Muscle of back (tissue), 11 donors: ENCODE data around the gene TJP1. TPM values are rescaled to one million over a fixed set of nuclear protein-coding genes. Genes with fewer than 3 reads are reported as not detected.
A peak's percentile ranks its signal among the peaks of the same experiment; 100 is the strongest.
"Not testable (repeated sequence)": the region's sequence is repeated elsewhere in the genome, so short reads cannot be mapped to it uniquely, and the experiment has no call there.

Source experiments
- DNase-seq, 3 donors: peaks; one replicate each; pipeline versions ENCODE4 v3.0.0 to v3.0.0-alpha.2; 2013
- polyA plus RNA-seq, 10 donors: library from polyadenylated mRNA; unstranded; fragments of 120-200 nt; gene quantifications; one replicate each; pipeline ENCODE4 v1.2.1, GENCODE V29; 2013; ENCODE audit not compliant: insufficient read length in 10 of 10

Gene TJP1
- polyA plus RNA-seq, 10 donors = 40.2 to 58.3 (median 48.4) TPM

DNA sequence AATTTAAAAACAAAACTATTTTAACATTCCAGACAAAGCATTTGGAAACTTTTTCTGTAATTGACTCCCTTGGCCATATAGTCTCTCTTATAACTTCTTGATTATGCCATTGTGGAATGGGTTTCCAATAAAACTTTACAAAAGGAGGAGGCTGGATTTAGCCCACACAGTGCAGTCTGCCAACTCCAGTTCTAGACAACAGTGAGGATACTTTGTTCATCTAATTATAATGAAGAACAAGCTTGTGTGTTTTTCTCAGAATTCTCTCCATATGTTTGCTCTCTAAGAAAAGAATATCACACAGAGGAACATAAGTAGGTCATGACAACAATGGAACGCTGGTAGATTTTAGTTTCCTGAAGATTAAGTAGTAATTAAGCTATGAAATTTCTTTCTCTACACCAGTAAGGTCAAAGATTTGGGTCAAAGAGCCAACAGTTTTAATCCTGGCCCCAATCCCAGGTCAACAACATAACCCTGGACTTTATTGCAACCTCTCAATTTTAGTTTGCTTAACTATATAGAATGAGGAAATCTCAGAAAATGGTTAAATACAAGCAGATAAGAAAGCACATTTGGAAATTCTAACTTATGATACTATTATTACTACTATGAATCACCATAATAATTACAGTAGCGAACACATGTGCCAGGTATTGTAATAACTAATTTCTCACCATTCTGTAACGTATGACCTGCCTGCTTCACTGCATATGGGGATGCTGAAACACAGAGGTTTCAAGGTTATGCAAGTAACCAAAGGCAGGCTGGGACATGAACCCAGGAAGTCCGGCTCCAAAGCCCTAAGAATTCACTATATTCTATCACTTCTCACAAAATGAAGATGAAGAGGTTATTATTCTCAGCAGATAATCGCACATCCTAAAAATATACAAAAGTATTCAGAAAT, 65.7 kb downstream of the TJP1 start:
- peak in 1 of 3 donors; percentile 5 for DNase-seq

DNA sequence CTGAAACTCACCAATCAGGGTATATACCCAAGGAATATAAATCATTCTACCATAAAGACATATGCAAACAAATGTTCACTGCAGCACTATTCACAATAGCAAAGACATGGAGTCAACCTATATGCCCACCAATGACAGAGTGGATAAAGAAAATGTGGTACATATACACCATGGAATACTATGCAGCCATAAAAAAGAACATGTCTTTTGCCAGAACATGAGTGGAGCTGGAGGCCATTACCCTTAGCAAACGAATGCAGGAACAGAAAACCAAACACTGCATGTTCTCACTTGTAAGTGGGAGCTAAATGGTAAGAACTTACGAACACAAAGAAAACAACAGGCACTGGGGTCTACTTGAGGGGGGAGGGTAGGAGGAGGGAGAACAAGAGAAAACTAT, 68.3 kb downstream of the TJP1 start:
- not testable (repeated sequence) for DNase-seq

DNA sequence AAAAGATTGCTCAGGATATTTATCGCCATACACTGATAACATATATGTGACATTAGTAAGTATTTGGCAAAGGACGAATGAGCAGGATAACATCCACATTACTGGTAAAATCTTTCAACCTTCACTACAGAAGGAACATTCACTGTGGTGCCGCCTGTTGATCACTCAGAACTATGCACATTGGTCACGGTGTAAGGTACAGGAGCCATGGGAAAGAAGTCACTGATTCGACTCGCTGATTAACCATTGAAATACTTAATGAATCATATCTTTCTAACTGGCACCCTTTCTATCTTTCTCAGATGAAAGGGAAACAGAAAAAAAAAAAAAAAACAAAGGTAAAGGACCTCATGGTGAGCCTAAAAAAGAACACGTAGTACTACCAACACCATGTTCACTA, 68.8 kb downstream of the TJP1 start:
- no peak for DNase-seq

GRCh38 chr15:29750754-29751153, 71.5 kb downstream of the TJP1 start:
- no peak for DNase-seq

DNA sequence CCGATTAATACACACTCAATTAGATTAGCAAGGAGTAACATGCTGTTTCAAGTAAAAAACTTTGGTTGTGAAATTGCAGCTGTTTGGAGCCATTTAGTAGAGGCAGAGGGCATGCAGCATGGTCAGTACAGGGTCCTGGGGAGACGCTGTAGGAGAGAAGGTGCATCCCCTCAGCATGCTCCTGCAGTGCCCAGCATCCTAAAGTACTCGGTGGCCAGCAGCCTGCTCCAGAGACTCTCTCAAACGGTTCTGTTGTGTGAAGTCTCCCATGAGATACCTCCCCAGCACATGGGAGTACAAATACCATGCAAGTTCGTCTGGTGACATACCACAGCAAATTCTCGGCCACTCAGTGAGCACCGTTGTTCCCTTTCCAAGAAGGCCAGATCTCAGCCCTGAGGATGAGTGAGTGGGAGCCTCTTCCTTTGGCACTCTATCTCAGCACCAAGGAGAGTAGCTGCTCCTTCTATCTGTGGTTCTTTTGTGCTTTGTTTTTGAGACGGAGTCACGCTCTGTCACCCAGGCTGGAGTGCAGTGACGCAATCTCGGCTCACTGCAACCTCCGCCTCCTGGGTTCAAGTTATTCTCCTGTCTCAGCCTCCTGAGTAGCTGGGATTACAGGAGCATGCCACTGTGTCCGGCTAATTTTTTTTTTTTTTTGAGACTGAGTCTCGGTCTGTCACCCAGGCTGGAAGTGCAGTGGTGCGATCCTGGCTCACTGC, 72.7 kb downstream of the TJP1 start:
- no peak for DNase-seq

DNA sequence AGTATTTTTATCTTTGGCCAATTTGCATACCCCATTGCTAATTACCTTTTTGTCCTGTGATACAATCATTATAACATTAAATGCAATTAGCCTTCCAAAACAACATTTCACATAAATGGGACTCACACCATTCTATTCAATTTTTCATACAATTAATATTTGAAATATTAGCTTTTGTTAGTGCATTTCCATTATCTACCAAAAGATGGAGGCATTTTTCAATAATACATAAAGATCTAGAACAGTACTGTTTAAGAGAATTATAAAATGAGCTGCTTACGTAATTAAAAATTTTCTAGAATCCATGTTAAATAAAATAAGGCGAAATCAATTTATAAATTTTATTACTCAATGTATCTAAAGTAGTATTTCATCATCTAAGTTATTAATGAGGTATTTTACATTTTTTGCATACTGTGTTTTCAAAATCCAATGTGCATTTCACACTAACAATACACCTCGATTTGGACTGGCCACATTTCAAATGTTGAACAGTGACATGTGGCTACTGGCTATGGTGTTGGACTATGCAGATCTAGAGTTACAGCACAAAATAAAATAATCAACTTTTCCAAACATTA, 74.3 kb downstream of the TJP1 start:
- DNase-seq = peak in 1 of 3 donors; percentile 32

- DNase-seq = no peak
These were observed 78.8 kb downstream of the TJP1 start for GRCh38 chr15:29743475-29743874.

- DNase-seq = no peak
These were observed 81.5 kb downstream of the TJP1 start for GRCh38 chr15:29740692-29741311.

DNA sequence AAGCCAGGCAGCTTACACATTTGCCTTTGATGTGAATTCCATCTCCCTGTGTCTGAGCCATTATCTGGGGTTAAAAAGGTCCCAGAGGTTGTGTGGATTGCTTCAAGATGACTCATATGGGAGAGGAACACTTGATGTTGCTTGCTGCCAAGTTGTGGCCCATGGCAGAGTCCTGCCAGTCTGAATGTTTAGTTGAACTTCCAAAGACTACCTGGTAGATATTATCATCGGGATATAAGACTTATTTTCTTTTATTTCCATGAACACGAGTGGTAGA, 85.6 kb downstream of the TJP1 start:
- DNase-seq = peak in 1 of 3 donors; percentile 5

GRCh38 chr15:29736012-29736743, 86.1 kb downstream of the TJP1 start:
- DNase-seq = no peak

DNA sequence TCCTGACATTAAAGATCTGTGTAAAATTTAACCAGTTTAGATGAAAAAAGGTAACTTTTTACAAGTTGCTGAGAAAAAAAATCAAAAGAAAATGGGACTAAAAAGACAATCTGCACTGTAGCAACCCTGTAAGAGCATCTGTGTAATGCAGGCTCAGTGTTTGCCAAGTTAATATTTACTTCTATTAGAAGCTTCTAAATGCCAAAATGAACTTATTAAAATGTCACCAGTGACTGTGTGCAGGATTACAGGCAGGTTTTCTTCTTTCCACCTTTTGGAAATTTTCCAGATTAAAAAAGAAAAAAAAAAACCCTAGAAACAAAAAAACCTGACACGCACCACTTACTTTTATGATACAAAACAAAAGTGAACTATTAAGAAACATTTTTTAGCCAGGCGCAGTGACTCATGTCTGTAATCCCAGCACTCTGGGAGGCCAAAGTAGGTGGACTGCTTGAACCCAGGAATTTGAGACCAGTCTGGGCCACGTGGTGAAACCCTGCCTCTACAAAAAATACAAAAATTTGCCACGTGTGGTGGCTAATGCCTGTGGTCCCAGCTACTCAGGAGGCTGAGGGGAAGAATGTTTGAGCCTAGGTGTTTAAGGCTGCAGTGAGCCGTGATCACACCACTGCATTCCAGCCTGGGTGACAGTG, 87.2 kb downstream of the TJP1 start:
- no peak for DNase-seq

DNA sequence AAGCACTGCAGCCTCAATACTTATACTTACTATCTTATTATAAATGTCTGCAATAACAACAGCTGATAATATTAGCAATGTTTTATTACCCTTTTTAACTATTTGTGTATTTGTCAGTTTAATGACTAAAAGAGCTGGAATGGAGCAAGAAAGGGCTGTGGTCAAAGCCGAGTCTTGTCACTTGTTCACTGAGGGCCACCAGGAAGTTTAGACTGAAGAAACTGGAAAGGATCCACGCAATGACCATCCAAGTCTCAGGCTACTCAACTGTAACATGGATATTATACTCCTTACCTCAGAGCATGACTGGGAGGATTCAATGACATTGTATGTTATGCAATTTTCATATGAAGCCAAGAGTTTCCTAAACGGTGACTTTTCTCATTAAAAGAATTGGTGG, 90.4 kb downstream of the TJP1 start:
- no peak for DNase-seq

GRCh38 chr15:29730471-29730870, 91.8 kb downstream of the TJP1 start:
- not testable (repeated sequence) for DNase-seq

DNA sequence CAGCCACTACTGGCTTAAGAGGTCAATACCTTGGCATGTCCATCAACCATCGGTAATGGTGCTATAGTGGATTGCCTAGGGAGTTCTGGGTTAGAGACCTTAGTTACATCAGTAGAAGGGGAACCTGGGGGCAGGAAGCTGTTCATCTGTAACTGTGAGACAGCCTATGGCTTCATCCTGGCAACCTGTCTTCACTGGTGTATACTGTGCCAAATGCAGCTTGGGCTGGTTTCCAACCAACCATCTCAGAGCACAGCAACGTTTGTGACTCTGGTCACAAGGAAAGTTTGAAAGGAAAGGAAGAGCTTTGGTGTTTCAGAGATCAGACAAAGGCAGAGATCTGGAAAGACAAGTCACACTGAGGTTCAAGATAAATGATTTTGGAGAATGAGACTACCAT, 93.8 kb downstream of the TJP1 start:
- DNase-seq = no peak

GRCh38 chr15:29727871-29728270, 94.4 kb downstream of the TJP1 start:
- no peak for DNase-seq

DNA sequence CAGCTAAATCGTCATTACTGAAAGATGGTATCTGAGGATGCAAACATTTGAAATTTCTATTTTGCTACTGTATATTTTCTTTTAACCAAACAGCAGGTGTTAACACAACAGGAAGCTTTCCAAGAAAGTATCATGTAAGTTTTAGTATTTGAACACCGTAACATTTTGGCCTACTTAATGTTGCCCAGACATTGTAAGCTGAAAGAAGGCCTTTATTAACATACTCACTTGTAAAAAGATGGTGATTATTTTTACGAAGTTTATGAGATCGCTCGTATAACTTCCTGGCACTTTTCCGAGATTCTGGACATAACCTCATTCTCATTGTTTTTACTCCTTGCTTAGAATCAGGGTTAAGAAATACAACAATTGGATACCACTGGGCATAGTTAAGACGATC, 95.7 kb downstream of the TJP1 start:
- no peak for DNase-seq

DNA sequence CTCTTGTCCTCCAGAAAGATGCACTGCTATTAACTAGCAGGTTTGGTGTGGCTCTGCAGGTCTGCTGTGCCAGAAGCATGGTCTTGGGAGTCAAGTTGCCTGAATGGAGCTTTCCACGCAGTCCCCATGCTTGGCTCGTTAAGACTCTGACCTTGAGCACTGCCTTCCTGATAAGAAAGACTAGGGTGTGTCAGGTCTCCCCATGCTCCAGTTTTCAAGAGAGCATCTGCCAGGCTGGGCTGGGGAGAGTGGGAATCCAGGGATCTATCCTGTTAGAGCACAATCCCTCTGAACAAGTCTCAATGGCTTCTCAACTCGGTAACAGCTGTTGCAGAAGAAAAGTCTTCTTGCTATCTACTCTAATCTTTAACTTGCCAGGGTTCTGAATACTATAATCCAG, 98.2 kb downstream of the TJP1 start:
- no peak for DNase-seq

DNA sequence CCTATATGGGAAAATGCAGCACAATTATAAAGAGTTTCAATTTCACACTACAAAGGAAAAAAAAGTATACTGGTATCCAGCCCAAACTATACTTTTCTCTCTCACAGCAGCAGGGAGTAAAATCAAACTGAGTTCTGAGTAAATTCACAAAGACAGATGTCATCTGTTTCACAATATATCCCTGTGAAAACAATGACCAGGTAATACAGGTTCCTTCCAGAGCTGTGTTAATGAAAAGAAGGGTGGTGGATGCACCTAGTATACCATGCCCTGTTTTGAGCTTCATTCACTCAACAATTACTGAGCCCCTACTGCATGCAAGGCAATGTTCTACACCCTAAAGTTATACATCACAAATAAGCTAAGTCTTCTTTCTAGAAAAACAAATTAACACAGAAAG, 108.5 kb downstream of the TJP1 start:
- DNase-seq = no peak

DNA sequence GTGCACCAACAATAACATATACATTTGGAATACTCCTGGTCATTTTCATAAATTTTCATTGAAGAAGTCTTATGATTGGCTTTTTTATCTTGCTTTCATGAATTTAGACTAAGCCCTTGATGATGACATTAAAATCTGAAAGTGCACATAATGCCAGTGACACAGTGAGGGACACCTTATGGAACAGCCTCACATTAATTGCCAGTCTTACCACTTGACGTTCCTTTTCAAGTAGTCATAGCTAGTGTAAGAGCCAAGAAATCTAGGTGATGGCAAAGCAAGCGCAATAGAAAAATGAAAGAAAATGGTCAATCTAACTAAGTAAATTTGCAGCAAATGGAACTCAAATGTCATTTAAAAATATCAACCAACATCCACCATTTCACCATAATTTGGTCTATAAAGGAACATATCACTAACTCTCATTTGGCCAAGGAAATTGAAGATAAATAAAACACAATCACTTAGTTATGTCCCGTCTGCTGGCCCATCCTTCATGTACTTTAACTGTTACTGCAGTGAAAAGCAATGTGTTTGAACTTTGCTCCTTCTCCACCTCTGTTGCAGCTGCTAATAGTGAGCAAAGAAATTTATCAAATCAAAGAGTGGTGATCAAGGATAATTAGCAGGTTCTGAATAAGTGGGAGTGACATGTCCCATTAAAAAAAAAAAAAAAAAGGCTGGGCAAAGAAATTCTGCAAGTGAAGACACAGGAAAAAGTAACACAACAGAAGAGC, 110.0 kb downstream of the TJP1 start:
- DNase-seq = no peak

GRCh38 chr15:29711531-29711930, 110.7 kb downstream of the TJP1 start:
- DNase-seq = no peak

DNA sequence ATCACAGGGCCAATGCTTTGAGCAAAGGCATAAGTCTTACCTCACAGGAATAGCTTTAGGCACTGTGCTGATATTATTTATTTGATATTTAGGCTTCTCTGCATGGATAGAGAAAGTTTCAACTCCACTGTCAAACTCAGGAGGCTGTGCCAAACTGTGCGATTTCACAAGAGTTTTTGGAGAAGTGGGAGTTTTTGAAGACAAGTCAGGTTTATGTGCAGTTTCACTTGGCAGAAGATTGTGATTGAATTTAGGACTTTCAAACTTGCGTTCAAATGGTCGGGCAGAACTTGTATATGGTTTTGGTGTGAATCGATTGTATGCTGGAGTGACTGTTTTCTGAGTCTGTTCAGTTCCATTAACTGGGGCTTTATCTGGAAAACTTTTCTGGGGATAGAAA, 113.7 kb downstream of the TJP1 start:
- DNase-seq = no peak
